Astrocyte (in vitro differentiated cells and primary cell): ENCODE results near the gene AMBN.

Source experiments
- EZH2 ChIP-seq: IDR thresholded peaks from 2 replicates; pipeline ENCODE4 v1.6.1; 2012; ENCODE audit warnings: mild to moderate bottlenecking, low read length, inconsistent platforms; ENCODE audit not compliant: insufficient read depth
- TF ChIP-seq, protein P1 (sequence below): IDR thresholded peaks from 2 replicates; pipeline ENCODE4 v1.5.1; 2011; ENCODE audit warnings: low read depth, mild to moderate bottlenecking, inconsistent platforms, low read length, moderate library complexity; ENCODE audit not compliant: insufficient read depth

DNA sequence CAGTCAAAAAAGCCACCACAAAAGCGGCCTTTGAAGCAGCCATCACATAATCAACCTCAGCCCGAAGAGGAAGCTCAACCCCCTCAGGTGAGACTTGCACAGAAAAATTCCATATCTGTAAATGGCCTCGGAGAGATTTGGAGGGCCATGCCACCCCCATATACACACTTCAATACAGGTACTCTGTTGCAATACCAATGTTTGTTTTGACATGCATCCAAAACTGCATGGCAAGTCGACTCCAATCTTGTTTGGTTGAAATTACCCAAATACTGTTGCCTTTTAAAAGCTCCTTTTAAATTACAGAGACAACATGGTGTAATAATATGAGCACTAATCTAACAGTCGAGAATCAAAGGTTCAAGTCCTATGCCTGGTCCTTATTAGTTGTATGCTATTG is 42.4 kb downstream of the AMBN start:
- TF ChIP-seq, protein P1, sequence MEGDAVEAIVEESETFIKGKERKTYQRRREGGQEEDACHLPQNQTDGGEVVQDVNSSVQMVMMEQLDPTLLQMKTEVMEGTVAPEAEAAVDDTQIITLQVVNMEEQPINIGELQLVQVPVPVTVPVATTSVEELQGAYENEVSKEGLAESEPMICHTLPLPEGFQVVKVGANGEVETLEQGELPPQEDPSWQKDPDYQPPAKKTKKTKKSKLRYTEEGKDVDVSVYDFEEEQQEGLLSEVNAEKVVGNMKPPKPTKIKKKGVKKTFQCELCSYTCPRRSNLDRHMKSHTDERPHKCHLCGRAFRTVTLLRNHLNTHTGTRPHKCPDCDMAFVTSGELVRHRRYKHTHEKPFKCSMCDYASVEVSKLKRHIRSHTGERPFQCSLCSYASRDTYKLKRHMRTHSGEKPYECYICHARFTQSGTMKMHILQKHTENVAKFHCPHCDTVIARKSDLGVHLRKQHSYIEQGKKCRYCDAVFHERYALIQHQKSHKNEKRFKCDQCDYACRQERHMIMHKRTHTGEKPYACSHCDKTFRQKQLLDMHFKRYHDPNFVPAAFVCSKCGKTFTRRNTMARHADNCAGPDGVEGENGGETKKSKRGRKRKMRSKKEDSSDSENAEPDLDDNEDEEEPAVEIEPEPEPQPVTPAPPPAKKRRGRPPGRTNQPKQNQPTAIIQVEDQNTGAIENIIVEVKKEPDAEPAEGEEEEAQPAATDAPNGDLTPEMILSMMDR: no peak
- TF ChIP-seq EZH2: no peak
